H1 (cell line): ENCODE data around the gene SYNGR4. TPM values are rescaled to one million over a fixed set of nuclear protein-coding genes. Genes with fewer than 3 reads are reported as not detected.

ENCODE experiments used
- NRF1 ChIP-seq: IDR thresholded peaks from 2 replicates; pipeline ENCODE4 v1.6.1; 2011; ENCODE audit warnings: mild to moderate bottlenecking, low read depth, low read length, improper control_type of control experiment
- polyA plus RNA-seq, 7 experiments: library from polyadenylated mRNA; depleted of rRNA in 3 of 7; stranded (reverse) in 5 of 7; unstranded in 2 of 7; fragments of >200 nt in 5 of 7; fragments of 200-250 nt in 2 of 7; gene quantifications; 1 replicate in 5 of 7; 2 replicates in 1 of 7; 4 replicates in 1 of 7; pipeline versions ENCODE4 v1.2.1 to v1.2.3, GENCODE V29; 2011 to 2013; ENCODE audit warnings: missing spikeins in 2 of 7, mixed read lengths in 2 of 7
- total RNA-seq: library from RNA; stranded (reverse); fragmentation: NEBNext Ultra II Directional; extraction: Animal tissue kit (Norgen Biotek cat#: 25700); gene quantifications from 2 replicates; pipeline ENCODE4 v1.2.1, GENCODE V29; 2021
- TF ChIP-seq, protein P1 (sequence below): fragments of 300-600 bp; sonication (generic); IDR thresholded peaks from 2 replicates; pipeline ENCODE4 v1.7.1; 2012; ENCODE audit warnings: low read length, moderate library complexity, mild to moderate bottlenecking, inconsistent platforms; ENCODE audit not compliant: insufficient replicate concordance
- TF ChIP-seq, protein P2 (sequence below): IDR thresholded peaks from 2 replicates; pipeline ENCODE4 v1.6.1; 2011; ENCODE audit warnings: low read depth, mild to moderate bottlenecking, low read length; ENCODE audit not compliant: insufficient read depth

Gene SYNGR4
- total and polyA plus RNA-seq, 2 of the 8 experiments (the other 6 are each of a cell fraction or from before 2014, with no cell fraction given), result 0.41 TPM; not detected in 1

DNA sequence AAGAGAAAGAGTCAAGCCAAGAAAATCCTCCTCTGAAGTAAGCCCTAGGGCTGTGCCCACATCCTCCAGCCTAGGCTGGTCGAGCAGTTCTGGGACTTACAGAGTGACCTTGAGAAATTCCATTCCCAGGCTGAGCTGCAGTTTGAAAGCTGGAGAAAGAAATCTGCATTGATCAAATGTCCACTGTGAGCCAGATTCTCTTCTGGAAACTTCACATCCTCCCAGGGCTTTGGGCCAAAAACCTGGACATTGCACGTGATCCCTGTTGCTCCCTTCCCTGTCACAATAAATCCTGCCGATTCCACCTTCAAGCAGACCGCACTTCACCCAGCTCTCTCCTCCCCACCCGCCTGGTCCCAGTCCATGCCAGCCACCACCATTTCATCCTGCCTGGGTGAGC is 16.1 kb upstream of the SYNGR4 start (continued):
- TF ChIP-seq, protein P1, sequence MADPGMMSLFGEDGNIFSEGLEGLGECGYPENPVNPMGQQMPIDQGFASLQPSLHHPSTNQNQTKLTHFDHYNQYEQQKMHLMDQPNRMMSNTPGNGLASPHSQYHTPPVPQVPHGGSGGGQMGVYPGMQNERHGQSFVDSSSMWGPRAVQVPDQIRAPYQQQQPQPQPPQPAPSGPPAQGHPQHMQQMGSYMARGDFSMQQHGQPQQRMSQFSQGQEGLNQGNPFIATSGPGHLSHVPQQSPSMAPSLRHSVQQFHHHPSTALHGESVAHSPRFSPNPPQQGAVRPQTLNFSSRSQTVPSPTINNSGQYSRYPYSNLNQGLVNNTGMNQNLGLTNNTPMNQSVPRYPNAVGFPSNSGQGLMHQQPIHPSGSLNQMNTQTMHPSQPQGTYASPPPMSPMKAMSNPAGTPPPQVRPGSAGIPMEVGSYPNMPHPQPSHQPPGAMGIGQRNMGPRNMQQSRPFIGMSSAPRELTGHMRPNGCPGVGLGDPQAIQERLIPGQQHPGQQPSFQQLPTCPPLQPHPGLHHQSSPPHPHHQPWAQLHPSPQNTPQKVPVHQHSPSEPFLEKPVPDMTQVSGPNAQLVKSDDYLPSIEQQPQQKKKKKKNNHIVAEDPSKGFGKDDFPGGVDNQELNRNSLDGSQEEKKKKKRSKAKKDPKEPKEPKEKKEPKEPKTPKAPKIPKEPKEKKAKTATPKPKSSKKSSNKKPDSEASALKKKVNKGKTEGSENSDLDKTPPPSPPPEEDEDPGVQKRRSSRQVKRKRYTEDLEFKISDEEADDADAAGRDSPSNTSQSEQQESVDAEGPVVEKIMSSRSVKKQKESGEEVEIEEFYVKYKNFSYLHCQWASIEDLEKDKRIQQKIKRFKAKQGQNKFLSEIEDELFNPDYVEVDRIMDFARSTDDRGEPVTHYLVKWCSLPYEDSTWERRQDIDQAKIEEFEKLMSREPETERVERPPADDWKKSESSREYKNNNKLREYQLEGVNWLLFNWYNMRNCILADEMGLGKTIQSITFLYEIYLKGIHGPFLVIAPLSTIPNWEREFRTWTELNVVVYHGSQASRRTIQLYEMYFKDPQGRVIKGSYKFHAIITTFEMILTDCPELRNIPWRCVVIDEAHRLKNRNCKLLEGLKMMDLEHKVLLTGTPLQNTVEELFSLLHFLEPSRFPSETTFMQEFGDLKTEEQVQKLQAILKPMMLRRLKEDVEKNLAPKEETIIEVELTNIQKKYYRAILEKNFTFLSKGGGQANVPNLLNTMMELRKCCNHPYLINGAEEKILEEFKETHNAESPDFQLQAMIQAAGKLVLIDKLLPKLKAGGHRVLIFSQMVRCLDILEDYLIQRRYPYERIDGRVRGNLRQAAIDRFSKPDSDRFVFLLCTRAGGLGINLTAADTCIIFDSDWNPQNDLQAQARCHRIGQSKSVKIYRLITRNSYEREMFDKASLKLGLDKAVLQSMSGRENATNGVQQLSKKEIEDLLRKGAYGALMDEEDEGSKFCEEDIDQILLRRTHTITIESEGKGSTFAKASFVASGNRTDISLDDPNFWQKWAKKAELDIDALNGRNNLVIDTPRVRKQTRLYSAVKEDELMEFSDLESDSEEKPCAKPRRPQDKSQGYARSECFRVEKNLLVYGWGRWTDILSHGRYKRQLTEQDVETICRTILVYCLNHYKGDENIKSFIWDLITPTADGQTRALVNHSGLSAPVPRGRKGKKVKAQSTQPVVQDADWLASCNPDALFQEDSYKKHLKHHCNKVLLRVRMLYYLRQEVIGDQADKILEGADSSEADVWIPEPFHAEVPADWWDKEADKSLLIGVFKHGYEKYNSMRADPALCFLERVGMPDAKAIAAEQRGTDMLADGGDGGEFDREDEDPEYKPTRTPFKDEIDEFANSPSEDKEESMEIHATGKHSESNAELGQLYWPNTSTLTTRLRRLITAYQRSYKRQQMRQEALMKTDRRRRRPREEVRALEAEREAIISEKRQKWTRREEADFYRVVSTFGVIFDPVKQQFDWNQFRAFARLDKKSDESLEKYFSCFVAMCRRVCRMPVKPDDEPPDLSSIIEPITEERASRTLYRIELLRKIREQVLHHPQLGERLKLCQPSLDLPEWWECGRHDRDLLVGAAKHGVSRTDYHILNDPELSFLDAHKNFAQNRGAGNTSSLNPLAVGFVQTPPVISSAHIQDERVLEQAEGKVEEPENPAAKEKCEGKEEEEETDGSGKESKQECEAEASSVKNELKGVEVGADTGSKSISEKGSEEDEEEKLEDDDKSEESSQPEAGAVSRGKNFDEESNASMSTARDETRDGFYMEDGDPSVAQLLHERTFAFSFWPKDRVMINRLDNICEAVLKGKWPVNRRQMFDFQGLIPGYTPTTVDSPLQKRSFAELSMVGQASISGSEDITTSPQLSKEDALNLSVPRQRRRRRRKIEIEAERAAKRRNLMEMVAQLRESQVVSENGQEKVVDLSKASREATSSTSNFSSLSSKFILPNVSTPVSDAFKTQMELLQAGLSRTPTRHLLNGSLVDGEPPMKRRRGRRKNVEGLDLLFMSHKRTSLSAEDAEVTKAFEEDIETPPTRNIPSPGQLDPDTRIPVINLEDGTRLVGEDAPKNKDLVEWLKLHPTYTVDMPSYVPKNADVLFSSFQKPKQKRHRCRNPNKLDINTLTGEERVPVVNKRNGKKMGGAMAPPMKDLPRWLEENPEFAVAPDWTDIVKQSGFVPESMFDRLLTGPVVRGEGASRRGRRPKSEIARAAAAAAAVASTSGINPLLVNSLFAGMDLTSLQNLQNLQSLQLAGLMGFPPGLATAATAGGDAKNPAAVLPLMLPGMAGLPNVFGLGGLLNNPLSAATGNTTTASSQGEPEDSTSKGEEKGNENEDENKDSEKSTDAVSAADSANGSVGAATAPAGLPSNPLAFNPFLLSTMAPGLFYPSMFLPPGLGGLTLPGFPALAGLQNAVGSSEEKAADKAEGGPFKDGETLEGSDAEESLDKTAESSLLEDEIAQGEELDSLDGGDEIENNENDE, result no peak
- TF ChIP-seq, protein P2, sequence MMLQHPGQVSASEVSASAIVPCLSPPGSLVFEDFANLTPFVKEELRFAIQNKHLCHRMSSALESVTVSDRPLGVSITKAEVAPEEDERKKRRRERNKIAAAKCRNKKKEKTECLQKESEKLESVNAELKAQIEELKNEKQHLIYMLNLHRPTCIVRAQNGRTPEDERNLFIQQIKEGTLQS, result no peak
- no peak for TF ChIP-seq NRF1
